ENCODE measurements around the gene POPDC2.

DNA sequence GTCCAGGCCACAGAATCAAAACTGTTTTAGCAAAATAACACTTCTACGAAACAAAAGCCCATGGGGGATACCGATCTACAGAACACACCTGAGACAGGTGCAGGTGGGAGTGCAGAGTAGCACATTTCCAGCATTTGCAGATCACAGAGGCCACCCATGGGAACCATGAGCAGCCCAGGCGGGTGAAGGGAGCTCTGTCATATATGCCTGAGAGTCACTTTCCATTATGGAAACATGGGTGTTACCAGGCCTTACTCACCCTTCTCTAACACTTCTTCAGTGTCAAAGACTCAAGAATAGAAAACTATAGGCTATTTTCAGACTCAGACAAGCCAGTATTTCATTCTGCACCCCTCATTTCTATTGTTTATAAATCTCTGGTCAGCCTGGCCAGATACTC, 59.2 kb downstream of the POPDC2 start:
- TF ChIP-seq, protein P1, sequence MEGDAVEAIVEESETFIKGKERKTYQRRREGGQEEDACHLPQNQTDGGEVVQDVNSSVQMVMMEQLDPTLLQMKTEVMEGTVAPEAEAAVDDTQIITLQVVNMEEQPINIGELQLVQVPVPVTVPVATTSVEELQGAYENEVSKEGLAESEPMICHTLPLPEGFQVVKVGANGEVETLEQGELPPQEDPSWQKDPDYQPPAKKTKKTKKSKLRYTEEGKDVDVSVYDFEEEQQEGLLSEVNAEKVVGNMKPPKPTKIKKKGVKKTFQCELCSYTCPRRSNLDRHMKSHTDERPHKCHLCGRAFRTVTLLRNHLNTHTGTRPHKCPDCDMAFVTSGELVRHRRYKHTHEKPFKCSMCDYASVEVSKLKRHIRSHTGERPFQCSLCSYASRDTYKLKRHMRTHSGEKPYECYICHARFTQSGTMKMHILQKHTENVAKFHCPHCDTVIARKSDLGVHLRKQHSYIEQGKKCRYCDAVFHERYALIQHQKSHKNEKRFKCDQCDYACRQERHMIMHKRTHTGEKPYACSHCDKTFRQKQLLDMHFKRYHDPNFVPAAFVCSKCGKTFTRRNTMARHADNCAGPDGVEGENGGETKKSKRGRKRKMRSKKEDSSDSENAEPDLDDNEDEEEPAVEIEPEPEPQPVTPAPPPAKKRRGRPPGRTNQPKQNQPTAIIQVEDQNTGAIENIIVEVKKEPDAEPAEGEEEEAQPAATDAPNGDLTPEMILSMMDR (IDR thresholded peaks at IDR 0.05): no peak
- TF ChIP-seq, protein P2, sequence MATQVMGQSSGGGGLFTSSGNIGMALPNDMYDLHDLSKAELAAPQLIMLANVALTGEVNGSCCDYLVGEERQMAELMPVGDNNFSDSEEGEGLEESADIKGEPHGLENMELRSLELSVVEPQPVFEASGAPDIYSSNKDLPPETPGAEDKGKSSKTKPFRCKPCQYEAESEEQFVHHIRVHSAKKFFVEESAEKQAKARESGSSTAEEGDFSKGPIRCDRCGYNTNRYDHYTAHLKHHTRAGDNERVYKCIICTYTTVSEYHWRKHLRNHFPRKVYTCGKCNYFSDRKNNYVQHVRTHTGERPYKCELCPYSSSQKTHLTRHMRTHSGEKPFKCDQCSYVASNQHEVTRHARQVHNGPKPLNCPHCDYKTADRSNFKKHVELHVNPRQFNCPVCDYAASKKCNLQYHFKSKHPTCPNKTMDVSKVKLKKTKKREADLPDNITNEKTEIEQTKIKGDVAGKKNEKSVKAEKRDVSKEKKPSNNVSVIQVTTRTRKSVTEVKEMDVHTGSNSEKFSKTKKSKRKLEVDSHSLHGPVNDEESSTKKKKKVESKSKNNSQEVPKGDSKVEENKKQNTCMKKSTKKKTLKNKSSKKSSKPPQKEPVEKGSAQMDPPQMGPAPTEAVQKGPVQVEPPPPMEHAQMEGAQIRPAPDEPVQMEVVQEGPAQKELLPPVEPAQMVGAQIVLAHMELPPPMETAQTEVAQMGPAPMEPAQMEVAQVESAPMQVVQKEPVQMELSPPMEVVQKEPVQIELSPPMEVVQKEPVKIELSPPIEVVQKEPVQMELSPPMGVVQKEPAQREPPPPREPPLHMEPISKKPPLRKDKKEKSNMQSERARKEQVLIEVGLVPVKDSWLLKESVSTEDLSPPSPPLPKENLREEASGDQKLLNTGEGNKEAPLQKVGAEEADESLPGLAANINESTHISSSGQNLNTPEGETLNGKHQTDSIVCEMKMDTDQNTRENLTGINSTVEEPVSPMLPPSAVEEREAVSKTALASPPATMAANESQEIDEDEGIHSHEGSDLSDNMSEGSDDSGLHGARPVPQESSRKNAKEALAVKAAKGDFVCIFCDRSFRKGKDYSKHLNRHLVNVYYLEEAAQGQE (IDR thresholded peaks at IDR 0.05; ENCODE audit: insufficient read depth in 1 of 2, low read depth in 2 of 2, low read length in 1 of 2): no peak

All from Panc1 (cell line).